Measurements from ENCODE around the gene KL.

DNA sequence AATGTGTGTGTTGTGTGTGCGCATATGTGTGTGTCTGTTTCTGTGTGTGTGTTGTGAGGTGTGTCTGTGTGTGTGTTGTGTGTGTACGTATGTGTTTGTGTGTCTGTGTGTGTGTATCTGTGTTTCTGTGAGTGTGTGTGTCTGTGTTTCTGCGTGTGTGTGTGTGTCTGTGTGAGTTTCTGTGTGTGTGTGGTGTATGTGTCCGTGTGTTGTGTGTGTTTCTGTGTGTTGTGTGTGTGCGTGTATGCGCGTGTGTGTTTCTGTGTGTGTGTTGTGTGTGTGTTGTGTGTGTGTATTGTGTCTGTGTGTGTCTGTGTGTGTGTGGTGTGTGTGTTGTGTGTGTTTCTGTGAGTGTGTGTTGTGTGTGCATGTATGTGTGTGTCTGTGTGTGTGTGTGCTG lies 38.9 kb upstream of the KL start:
- TF ChIP-seq, protein P1, sequence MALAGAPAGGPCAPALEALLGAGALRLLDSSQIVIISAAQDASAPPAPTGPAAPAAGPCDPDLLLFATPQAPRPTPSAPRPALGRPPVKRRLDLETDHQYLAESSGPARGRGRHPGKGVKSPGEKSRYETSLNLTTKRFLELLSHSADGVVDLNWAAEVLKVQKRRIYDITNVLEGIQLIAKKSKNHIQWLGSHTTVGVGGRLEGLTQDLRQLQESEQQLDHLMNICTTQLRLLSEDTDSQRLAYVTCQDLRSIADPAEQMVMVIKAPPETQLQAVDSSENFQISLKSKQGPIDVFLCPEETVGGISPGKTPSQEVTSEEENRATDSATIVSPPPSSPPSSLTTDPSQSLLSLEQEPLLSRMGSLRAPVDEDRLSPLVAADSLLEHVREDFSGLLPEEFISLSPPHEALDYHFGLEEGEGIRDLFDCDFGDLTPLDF (CRISPR knock-in tag; IDR thresholded peaks at IDR 0.05), result no peak
- TF ChIP-seq FOXK1 (CRISPR knock-in tag; IDR thresholded peaks at IDR 0.05) (no peak), AFF4 (CRISPR knock-in tag; IDR thresholded peaks at IDR 0.05; ENCODE audit: borderline replicate concordance) (no peak), TEAD4 (CRISPR knock-in tag; IDR thresholded peaks at IDR 0.05) (no peak), SMAD4 (CRISPR knock-in tag; IDR thresholded peaks at IDR 0.05) (no peak), CTCF (IDR thresholded peaks at IDR 0.05) (no peak), JUN (CRISPR knock-in tag; IDR thresholded peaks at IDR 0.05) (no peak), E2F4 (CRISPR knock-in tag; IDR thresholded peaks at IDR 0.05; ENCODE audit: borderline replicate concordance, low read depth) (no peak), ZNF138 (CRISPR knock-in tag; conservative IDR thresholded peaks at IDR 0.05) (no peak), ETV6 (CRISPR knock-in tag; IDR thresholded peaks at IDR 0.05) (no peak), FOXJ3 (CRISPR knock-in tag; IDR thresholded peaks at IDR 0.05; ENCODE audit: borderline replicate concordance) (no peak)
- TF ChIP-seq, protein P2, sequence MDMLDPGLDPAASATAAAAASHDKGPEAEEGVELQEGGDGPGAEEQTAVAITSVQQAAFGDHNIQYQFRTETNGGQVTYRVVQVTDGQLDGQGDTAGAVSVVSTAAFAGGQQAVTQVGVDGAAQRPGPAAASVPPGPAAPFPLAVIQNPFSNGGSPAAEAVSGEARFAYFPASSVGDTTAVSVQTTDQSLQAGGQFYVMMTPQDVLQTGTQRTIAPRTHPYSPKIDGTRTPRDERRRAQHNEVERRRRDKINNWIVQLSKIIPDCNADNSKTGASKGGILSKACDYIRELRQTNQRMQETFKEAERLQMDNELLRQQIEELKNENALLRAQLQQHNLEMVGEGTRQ (CRISPR knock-in tag; IDR thresholded peaks at IDR 0.05), result no peak
- TF ChIP-seq, protein P3, sequence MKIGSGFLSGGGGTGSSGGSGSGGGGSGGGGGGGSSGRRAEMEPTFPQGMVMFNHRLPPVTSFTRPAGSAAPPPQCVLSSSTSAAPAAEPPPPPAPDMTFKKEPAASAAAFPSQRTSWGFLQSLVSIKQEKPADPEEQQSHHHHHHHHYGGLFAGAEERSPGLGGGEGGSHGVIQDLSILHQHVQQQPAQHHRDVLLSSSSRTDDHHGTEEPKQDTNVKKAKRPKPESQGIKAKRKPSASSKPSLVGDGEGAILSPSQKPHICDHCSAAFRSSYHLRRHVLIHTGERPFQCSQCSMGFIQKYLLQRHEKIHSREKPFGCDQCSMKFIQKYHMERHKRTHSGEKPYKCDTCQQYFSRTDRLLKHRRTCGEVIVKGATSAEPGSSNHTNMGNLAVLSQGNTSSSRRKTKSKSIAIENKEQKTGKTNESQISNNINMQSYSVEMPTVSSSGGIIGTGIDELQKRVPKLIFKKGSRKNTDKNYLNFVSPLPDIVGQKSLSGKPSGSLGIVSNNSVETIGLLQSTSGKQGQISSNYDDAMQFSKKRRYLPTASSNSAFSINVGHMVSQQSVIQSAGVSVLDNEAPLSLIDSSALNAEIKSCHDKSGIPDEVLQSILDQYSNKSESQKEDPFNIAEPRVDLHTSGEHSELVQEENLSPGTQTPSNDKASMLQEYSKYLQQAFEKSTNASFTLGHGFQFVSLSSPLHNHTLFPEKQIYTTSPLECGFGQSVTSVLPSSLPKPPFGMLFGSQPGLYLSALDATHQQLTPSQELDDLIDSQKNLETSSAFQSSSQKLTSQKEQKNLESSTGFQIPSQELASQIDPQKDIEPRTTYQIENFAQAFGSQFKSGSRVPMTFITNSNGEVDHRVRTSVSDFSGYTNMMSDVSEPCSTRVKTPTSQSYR (CRISPR knock-in tag; IDR thresholded peaks at IDR 0.05), result no peak
- TF ChIP-seq, protein P4, sequence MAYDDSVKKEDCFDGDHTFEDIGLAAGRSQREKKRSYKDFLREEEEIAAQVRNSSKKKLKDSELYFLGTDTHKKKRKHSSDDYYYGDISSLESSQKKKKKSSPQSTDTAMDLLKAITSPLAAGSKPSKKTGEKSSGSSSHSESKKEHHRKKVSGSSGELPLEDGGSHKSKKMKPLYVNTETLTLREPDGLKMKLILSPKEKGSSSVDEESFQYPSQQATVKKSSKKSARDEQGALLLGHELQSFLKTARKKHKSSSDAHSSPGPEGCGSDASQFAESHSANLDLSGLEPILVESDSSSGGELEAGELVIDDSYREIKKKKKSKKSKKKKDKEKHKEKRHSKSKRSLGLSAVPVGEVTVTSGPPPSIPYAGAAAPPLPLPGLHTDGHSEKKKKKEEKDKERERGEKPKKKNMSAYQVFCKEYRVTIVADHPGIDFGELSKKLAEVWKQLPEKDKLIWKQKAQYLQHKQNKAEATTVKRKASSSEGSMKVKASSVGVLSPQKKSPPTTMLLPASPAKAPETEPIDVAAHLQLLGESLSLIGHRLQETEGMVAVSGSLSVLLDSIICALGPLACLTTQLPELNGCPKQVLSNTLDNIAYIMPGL (CRISPR knock-in tag; IDR thresholded peaks at IDR 0.05), result no peak
